HEK293T (cell line): ENCODE measurements around the gene NTMT1.

Experiments
- CTCF ChIA-PET: fragments of 350-600 bp; formaldehyde crosslinking; extraction: SDS; loops from one replicate; lab custom pipeline; 2021; ENCODE audit warnings: antibody characterized with exemption, inconsistent platforms; lab: Yijun Ruan, JAX
- POLR2A ChIA-PET: fragments of 350-600 bp; formaldehyde crosslinking; extraction: SDS; loops from one replicate; lab custom pipeline; 2020; ENCODE audit warnings: antibody characterized with exemption, inconsistent platforms; lab: Yijun Ruan, JAX
- DNase-seq: peaks from one replicate; pipeline ENCODE4 v3.0.0; 2012; ENCODE audit warnings: mixed read lengths; ENCODE audit errors: extremely low spot score
- ARNT ChIP-seq: fragments of 450-650 bp; IDR thresholded peaks from 2 replicates; pipeline ENCODE4 v1.6.1; 2017; ENCODE audit warnings: mild to moderate bottlenecking
- BHLHE40 ChIP-seq: fragments of 450-650 bp; IDR thresholded peaks from 2 replicates; pipeline ENCODE4 v1.6.1; 2016; ENCODE audit warnings: mild to moderate bottlenecking, moderate library complexity, borderline replicate concordance
- CTBP1 ChIP-seq: fragments of 450-650 bp; IDR thresholded peaks from 2 replicates; pipeline ENCODE4 v1.6.1; 2016; ENCODE audit warnings: borderline replicate concordance
- ELF4 ChIP-seq: fragments of 450-650 bp; IDR thresholded peaks from 2 replicates; pipeline ENCODE4 v1.6.1; 2017; ENCODE audit warnings: antibody characterized with exemption
- FOXA1 ChIP-seq: fragments of 450-650 bp; IDR thresholded peaks from 2 replicates; pipeline ENCODE4 v1.6.1; 2016; ENCODE audit warnings: mild to moderate bottlenecking
- FOXK2 ChIP-seq: fragments of 450-650 bp; IDR thresholded peaks from 2 replicates; pipeline ENCODE4 v1.6.1; 2016; ENCODE audit warnings: mild to moderate bottlenecking
- FOXM1 ChIP-seq: fragments of 450-650 bp; IDR thresholded peaks from 2 replicates; pipeline ENCODE4 v1.6.1; 2017; ENCODE audit warnings: mild to moderate bottlenecking, borderline replicate concordance
- HDGF ChIP-seq: fragments of 450-650 bp; IDR thresholded peaks from 2 replicates; pipeline ENCODE4 v1.6.1; 2017; ENCODE audit warnings: antibody characterized with exemption, borderline replicate concordance
- LEF1 ChIP-seq: fragments of 450-650 bp; IDR thresholded peaks from 2 replicates; pipeline ENCODE4 v1.6.1; 2017; ENCODE audit warnings: mild to moderate bottlenecking, borderline replicate concordance
- NFRKB ChIP-seq: fragments of 450-650 bp; IDR thresholded peaks from 2 replicates; pipeline ENCODE4 v1.6.1; 2016; ENCODE audit warnings: mild to moderate bottlenecking, moderate library complexity
- PKNOX1 ChIP-seq: fragments of 450-650 bp; IDR thresholded peaks from 2 replicates; pipeline ENCODE4 v1.6.1; 2016
- SP1 ChIP-seq: fragments of 450-650 bp; IDR thresholded peaks from 2 replicates; pipeline ENCODE4 v1.6.1; 2017
- SUZ12 ChIP-seq: fragments of 450-650 bp; IDR thresholded peaks from 2 replicates; pipeline ENCODE4 v1.6.1; 2016; ENCODE audit warnings: mild to moderate bottlenecking
- TARDBP ChIP-seq: fragments of 450-650 bp; IDR thresholded peaks from 2 replicates; pipeline ENCODE4 v1.6.1; 2016
- ZNF384 ChIP-seq: fragments of 450-650 bp; IDR thresholded peaks from 2 replicates; pipeline ENCODE4 v1.6.1; 2016

NTMT1 gene

GRCh38 chr9:129610473-129611306 is 15.3 kb upstream of the NTMT1 start:
- TF ChIP-seq LEF1 (0 out of 2 replicates have a peak, but pooled peaks have one; percentile 16), FOXA1 (no peak), ARNT (no peak)
- DNase-seq = peak; percentile 85
- ChIA-PET POLR2A (interaction anchor here (1.3 kb wide), 1 partner anchor 433 kb away, joined by 6 read pairs; the partner anchor contains the start of gene IER5L), CTCF (interaction anchor here (0.6 to 1.4 kb wide), 8 partner anchors 10 to 479 kb away, joined by 3 to 9 read pairs (median 3); partner anchors contain the start of genes C9orf50 and NTMT1)

- DNase-seq = no peak
- ChIA-PET CTCF (interaction anchor here (0.6 to 1.4 kb wide), 8 partner anchors 9 to 480 kb away, joined by 3 to 9 read pairs (median 3); partner anchors contain the start of genes C9orf50 and NTMT1), POLR2A (interaction anchor here (1.3 kb wide), 1 partner anchor 433 kb away, joined by 6 read pairs; the partner anchor contains the start of gene IER5L)
- TF ChIP-seq BHLHE40 (no peak), FOXA1 (no peak), CTBP1 (no peak)
Observed at GRCh38 chr9:129611307-129611800, 14.6 kb upstream of the NTMT1 start.

GRCh38 chr9:129612123-129612522 is 13.8 kb upstream of the NTMT1 start:
- TF ChIP-seq LEF1 = no peak
- no peak for TF ChIP-seq SUZ12
- no peak for TF ChIP-seq PKNOX1
- TF ChIP-seq HDGF = no peak
- TF ChIP-seq ZNF384 = no peak
- no peak for TF ChIP-seq TARDBP
- TF ChIP-seq FOXK2 = no peak
- no peak for TF ChIP-seq FOXA1
- TF ChIP-seq CTBP1 = no peak
- no peak for TF ChIP-seq NFRKB
- no peak for TF ChIP-seq SP1
- no peak for TF ChIP-seq BHLHE40
- TF ChIP-seq ARNT = no peak
- no peak for TF ChIP-seq ELF4
- ChIA-PET CTCF (interaction anchor here (0.8 kb wide), 1 partner anchor 480 kb away, joined by 4 read pairs; no protein-coding TSS in a partner anchor), POLR2A (no interaction called here)
- DNase-seq = no peak

GRCh38 chr9:129612815-129613519 is 13.0 kb upstream of the NTMT1 start:
- ChIA-PET POLR2A (no interaction called here), CTCF (interaction anchor here (0.8 kb wide), 1 partner anchor 481 kb away, joined by 4 read pairs; no protein-coding TSS in a partner anchor)
- no peak for TF ChIP-seq PKNOX1
- TF ChIP-seq ARNT = no peak
- TF ChIP-seq ZNF384 = no peak
- TF ChIP-seq NFRKB = no peak
- TF ChIP-seq LEF1 = no peak
- DNase-seq = no peak

GRCh38 chr9:129613520-129614175 is 12.3 kb upstream of the NTMT1 start:
- CTCF ChIA-PET = interaction anchor here (0.8 kb wide), 1 partner anchor 482 kb away, joined by 3 read pairs; no protein-coding TSS in a partner anchor

GRCh38 chr9:129614932-129615331 is 11.0 kb upstream of the NTMT1 start:
- POLR2A ChIA-PET = interaction anchor here (1.2 kb wide), 1 partner anchor 119 kb away, joined by 4 read pairs; no protein-coding TSS in a partner anchor
- TF ChIP-seq LEF1 = no peak
- no peak for DNase-seq
- CTCF ChIA-PET = no interaction called here

More at GRCh38 chr9:129613520-129614175, 12.3 kb upstream of the NTMT1 start:
- no peak for DNase-seq
- TF ChIP-seq SUZ12 = no peak
- no peak for TF ChIP-seq FOXM1
- TF ChIP-seq ELF4 = no peak
- no peak for TF ChIP-seq FOXK2
- no peak for TF ChIP-seq TARDBP
- TF ChIP-seq FOXA1 = no peak
- POLR2A ChIA-PET = no interaction called here
